ENCODE measurements around the gene LYRM4. TPM values are rescaled to one million over a fixed set of nuclear protein-coding genes. Genes with fewer than 3 reads are reported as not detected.

LYRM4 gene
- total RNA-seq, 2 experiments from 2014 or later: 28.9 to 29.8 TPM

DNA sequence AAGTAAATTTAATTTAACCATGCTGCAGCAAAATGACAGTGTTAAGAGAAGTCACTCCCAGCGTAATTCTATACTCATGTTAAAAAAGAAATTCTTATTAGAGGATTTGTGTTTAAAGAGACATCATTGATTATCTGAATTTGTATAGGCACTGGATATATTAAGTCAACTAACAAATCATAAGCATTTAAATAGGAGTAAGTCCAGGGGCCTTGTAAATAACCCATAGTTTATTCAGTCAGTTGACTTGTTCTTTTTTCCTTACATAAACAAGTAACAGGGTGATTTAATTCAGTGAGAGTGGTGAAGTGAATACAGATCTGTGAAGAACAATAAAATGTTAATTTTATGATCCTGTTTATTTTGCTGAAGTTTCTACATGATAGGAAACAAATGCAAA lies 22.4 kb downstream of the LYRM4 start:
- CTCF ChIA-PET: interaction anchor here (1.5 kb wide), 1 partner anchor 95 kb away, joined by 4 read pairs; no protein-coding TSS in a partner anchor

DNA sequence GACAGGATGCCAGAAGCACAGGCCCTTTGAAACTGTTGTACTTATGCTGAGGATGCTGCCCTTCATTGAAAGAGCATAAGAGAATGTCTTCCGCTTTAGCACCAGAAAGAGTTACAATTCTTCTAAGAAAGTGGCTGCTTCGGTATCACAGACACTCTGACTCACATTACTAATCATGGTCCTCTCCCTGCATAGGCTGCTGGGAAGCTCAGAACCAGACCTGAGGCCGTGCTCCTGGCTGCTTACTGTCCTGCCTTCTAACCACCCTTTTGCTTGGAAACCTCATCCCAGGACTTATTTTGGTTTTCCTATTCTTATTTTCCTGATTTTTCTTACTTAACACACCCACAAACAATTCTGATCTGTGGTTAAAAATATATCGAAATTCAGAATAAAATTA lies 22.9 kb downstream of the LYRM4 start:
- H3K9me3 Mint-ChIP-seq (ENCODE audit: insufficient read depth): no peaks in the 10 kb centered on the region
- H3K27ac Mint-ChIP-seq: no peak overlapping the region
- no peaks in the 10 kb centered on the region for H3K4me1 Mint-ChIP-seq (ENCODE audit: low read depth)
- POLR2A ChIA-PET: no interaction called here
- ATAC-seq: no peak
- H3K27me3 Mint-ChIP-seq (ENCODE audit: low read depth): no peaks in the 10 kb centered on the region
- no peak overlapping the region for H3K4me3 Mint-ChIP-seq
- no peak for DNase-seq
- CTCF ChIA-PET: interaction anchor here (1.5 kb wide), 1 partner anchor 94 kb away, joined by 4 read pairs; no protein-coding TSS in a partner anchor
- no peaks in the 10 kb centered on the region for H3K36me3 Mint-ChIP-seq (ENCODE audit: low read depth)

More for the DNA sequence above, 22.4 kb downstream of the LYRM4 start:
- Mint-ChIP-seq H3K27me3 (ENCODE audit: low read depth) (no peaks in the 10 kb centered on the region), H3K4me3 (no peak overlapping the region), H3K27ac (no peak overlapping the region), H3K9me3 (ENCODE audit: insufficient read depth) (no peaks in the 10 kb centered on the region), H3K4me1 (ENCODE audit: low read depth) (no peaks in the 10 kb centered on the region), H3K36me3 (ENCODE audit: low read depth) (no peaks in the 10 kb centered on the region)
- ATAC-seq: no peak
- DNase-seq: no peak
- POLR2A ChIA-PET: no interaction called here

DNA sequence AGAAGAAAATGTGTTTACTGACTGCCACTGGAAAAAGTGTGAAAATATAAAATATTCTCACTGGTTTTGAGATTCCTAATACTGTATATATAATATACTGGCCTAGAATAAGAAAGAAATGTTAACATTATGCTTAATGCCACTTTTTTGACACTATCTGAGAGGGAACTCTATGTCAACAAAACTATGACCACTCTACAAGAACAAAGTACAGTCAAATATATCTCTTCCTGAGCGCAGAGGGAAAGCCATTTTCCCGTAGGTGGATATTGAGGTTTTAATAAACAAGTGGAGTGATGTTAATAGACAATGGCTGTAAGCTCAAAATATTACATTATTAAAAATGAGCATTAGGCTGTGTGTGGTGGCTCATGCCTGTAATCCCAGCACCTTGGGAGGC lies 24.9 kb downstream of the LYRM4 start:
- ChIA-PET CTCF (interaction anchor here (1.5 to 1.9 kb wide), 2 partner anchors 21 to 24 kb away, joined by 3 to 5 read pairs; no protein-coding TSS in a partner anchor), POLR2A (no interaction called here)
- H3K36me3 Mint-ChIP-seq (ENCODE audit: low read depth): no peaks in the 10 kb centered on the region
- H3K4me3 Mint-ChIP-seq: no peak overlapping the region
- no peak for DNase-seq
- ATAC-seq: no peak
- no peaks in the 10 kb centered on the region for H3K9me3 Mint-ChIP-seq (ENCODE audit: insufficient read depth)
- no peak overlapping the region for H3K27ac Mint-ChIP-seq
- no peaks in the 10 kb centered on the region for H3K27me3 Mint-ChIP-seq (ENCODE audit: low read depth)
- H3K4me1 Mint-ChIP-seq (ENCODE audit: low read depth): peaks cover 2% of the 10 kb centered on the region

DNA sequence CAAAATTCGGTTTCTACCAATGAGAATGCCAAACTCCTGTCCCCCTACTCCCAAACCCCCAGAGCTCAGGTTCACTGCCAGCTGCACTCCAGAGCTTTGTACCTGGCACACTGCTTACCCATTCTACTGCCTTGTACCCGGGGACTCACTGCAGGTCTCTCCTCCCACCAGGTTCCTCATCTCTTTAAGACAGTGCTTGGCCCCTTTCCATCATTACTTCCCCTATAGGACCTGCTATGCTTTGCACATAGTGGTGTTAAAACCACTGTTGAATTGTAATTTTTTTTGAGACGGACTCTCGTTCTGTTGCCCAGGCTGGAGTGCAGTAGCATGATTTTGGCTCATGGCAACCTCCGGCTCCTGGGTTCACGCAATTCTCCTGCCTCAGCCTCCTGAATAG lies 25.9 kb downstream of the LYRM4 start:
- H3K36me3 Mint-ChIP-seq (ENCODE audit: low read depth): no peaks in the 10 kb centered on the region
- peaks cover 2% of the 10 kb centered on the region for H3K4me1 Mint-ChIP-seq (ENCODE audit: low read depth)
- ATAC-seq (no peak), DNase-seq (no peak)
- no peak overlapping the region for H3K4me3 Mint-ChIP-seq
- no peaks in the 10 kb centered on the region for H3K27me3 Mint-ChIP-seq (ENCODE audit: low read depth)
- no peaks in the 10 kb centered on the region for H3K9me3 Mint-ChIP-seq (ENCODE audit: insufficient read depth)
- POLR2A ChIA-PET: no interaction called here
- H3K27ac Mint-ChIP-seq: no peak overlapping the region
- CTCF ChIA-PET: interaction anchor here (0.8 to 1.4 kb wide), 2 partner anchors 19 to 91 kb away, joined by 3 to 5 read pairs; no protein-coding TSS in a partner anchor

DNA sequence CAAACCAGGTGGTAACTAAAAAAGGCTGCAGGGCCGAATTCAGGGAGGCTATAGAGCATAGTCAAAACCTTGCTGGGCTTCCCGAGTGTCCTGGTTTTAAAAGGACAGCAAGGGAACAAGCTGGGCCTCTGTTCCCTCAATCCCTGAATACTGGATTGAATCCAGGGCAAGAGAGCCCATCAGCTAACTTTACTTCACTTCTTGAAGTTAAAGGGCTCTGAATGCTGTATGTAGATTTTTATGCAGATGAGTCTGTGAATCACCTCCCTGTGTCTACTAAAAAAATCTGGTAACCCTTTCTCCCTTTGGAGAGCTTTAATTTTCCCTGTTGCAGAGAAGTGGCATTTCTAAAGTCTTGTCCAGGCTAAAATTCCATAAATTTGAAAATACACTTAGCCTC lies 29.5 kb downstream of the LYRM4 start:
- Mint-ChIP-seq H3K4me3 (no peak overlapping the region), H3K27me3 (ENCODE audit: low read depth) (no peaks in the 10 kb centered on the region), H3K9me3 (ENCODE audit: insufficient read depth) (no peaks in the 10 kb centered on the region), H3K27ac (no peak overlapping the region), H3K36me3 (ENCODE audit: low read depth) (no peaks in the 10 kb centered on the region), H3K4me1 (ENCODE audit: low read depth) (peaks cover 2% of the 10 kb centered on the region)
- DNase-seq: no peak
- POLR2A ChIA-PET: no interaction called here
- no peak for ATAC-seq
- CTCF ChIA-PET: interaction anchor here (1.1 to 2.2 kb wide), 4 partner anchors 9 to 88 kb away, joined by 3 to 11 read pairs (median 4); no protein-coding TSS in a partner anchor

DNA sequence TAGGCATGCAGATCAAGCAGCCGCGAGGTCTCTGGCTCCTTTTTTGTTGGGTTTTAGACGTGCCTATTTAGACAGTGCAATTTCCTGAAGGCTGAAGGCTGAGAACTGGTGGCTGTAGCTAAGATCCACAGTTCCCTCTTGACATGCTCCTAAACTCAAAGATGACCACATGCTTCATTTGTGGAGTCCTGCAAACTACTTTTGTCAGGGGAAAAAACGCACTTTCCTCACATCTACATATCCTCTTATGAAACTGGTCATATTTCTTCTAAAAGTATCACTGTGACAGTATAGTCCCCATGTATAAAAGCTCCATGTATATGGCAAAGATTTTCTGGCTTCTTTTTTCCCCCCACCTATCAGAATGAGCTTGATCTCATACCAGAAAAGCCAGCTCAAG lies 30.7 kb downstream of the LYRM4 start:
- ATAC-seq: no peak
- no peak for DNase-seq
- Mint-ChIP-seq H3K4me3 (no peak overlapping the region), H3K27ac (no peak overlapping the region), H3K36me3 (ENCODE audit: low read depth) (no peaks in the 10 kb centered on the region), H3K9me3 (ENCODE audit: insufficient read depth) (no peaks in the 10 kb centered on the region), H3K4me1 (ENCODE audit: low read depth) (peaks cover 2% of the 10 kb centered on the region), H3K27me3 (ENCODE audit: low read depth) (no peaks in the 10 kb centered on the region)
- CTCF ChIA-PET: interaction anchor here (1.0 to 2.2 kb wide), 6 partner anchors 11 to 86 kb away, joined by 3 to 11 read pairs (median 3); no protein-coding TSS in a partner anchor
- POLR2A ChIA-PET: no interaction called here

DNA sequence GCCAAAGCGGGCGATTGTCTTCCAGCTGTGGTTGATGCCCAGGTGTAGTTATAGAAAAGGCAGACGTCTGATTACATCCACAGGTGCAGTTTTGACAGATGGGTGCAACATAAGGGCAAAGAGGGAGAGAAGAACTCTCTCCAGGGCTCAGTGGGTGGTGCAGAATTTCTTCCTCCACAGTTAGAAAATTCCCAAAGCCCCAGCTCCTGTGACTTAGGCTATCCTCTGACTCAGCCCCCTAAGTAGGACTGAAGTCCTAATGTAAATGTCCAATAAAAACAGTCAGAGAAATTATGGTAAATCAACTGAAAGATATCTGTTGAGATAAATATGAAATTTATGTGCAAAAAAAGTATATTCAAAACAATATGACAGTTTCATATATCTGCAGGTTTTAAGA lies 31.4 kb downstream of the LYRM4 start:
- ChIA-PET CTCF (interaction anchor here (1.0 to 2.2 kb wide), 4 partner anchors 11 to 86 kb away, joined by 3 to 11 read pairs (median 3); no protein-coding TSS in a partner anchor), POLR2A (no interaction called here)
- ATAC-seq (no peak), DNase-seq (no peak)
- no peaks in the 10 kb centered on the region for H3K36me3 Mint-ChIP-seq (ENCODE audit: low read depth)
- no peaks in the 10 kb centered on the region for H3K9me3 Mint-ChIP-seq (ENCODE audit: insufficient read depth)
- no peak overlapping the region for H3K4me3 Mint-ChIP-seq
- peaks cover 2% of the 10 kb centered on the region for H3K4me1 Mint-ChIP-seq (ENCODE audit: low read depth)
- H3K27me3 Mint-ChIP-seq (ENCODE audit: low read depth): no peaks in the 10 kb centered on the region
- H3K27ac Mint-ChIP-seq: no peak overlapping the region

DNA sequence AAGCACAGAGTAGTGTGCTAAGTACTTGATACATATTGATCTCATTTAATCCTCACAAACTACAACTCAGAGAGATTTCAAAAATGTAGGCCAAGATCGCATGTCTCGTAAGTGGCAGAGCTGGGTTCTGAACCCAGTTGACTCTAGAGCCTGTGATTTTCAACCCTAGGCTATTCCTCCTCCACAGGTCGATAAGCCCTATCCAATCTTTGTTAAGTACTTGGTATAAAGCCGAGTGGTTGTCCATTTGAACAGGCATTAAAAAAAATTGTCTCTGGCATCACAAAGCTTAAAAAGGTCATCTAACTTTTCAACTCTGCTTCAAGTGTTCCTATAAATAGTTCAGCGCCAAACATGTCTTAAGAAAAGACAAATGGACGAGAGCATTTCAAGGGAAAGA lies 37.4 kb downstream of the LYRM4 start:
- POLR2A ChIA-PET: no interaction called here
- Mint-ChIP-seq H3K4me3 (no peak overlapping the region), H3K4me1 (ENCODE audit: low read depth) (no peaks in the 10 kb centered on the region), H3K27me3 (ENCODE audit: low read depth) (no peaks in the 10 kb centered on the region), H3K27ac (no peak overlapping the region), H3K9me3 (ENCODE audit: insufficient read depth) (no peaks in the 10 kb centered on the region), H3K36me3 (ENCODE audit: low read depth) (peaks cover 2% of the 10 kb centered on the region)
- no peak for ATAC-seq
- CTCF ChIA-PET: interaction anchor here (1.0 kb wide), 1 partner anchor 80 kb away, joined by 4 read pairs; no protein-coding TSS in a partner anchor
- no peak for DNase-seq

DNA sequence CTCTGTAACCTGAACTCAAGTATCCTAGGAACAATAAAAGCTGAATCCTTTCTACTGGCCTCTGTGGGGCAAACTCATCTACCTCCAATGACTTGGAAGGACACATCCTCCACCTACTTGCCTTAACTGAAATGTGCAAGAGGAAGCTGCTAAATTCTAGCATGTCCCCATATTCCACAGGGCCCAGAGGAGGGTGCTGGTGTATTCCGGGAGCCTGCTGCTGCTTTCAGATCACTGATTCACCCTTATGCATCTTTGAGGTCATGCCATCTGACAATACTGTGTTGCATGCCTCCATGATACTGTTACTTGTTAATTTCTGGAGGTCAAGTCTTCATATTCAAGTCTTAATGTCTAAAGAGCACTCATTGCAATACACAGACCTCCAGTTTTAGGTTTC lies 40.3 kb downstream of the LYRM4 start:
- Mint-ChIP-seq H3K4me3 (no peak overlapping the region), H3K27ac (no peak overlapping the region), H3K27me3 (ENCODE audit: low read depth) (no peaks in the 10 kb centered on the region), H3K4me1 (ENCODE audit: low read depth) (no peaks in the 10 kb centered on the region), H3K9me3 (ENCODE audit: insufficient read depth) (no peaks in the 10 kb centered on the region), H3K36me3 (ENCODE audit: low read depth) (peaks cover 2% of the 10 kb centered on the region)
- CTCF ChIA-PET: interaction anchor here (1.2 to 2.1 kb wide), 3 partner anchors 9 to 178 kb away, joined by 3 to 9 read pairs (median 4); no protein-coding TSS in a partner anchor
- POLR2A ChIA-PET: no interaction called here
- no peak for DNase-seq
- no peak for ATAC-seq

DNA sequence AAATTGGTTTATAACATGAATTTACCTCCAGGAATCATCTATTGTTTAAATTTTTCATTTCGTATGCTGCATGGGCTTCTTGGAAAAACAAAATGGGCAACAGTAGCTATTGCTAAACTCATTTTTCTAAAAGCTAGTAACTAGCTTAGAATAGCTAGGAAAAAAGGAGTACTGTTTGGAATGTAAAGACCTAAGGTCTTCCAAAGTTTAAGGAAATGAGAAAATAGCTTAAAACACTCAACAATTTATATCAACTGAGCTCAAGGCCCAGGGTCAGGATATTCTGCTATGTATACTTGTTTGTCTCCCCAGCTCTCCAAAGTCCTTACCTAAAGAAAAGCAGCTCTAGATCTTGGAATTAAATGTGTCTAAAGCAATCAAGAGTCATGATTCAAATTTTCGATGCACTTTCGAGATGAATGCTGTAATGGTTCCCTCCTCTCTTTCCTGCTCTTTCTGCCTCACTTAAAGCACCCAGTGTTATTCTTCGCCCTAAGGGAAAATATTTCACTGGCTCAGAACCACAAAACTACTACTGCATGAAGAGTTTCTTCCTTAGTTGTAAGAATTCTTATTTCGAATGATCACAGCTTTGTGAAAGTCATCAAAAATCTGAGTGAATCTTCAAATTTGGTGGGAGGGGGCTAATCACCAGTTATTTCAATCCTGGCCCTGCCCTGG lies 41.6 kb downstream of the LYRM4 start:
- no peak for DNase-seq
- no peak for ATAC-seq
- peaks cover 4% of the 10 kb centered on the region for H3K36me3 Mint-ChIP-seq (ENCODE audit: low read depth)
- no peak overlapping the region for H3K4me3 Mint-ChIP-seq
- H3K4me1 Mint-ChIP-seq (ENCODE audit: low read depth): no peaks in the 10 kb centered on the region
- CTCF ChIA-PET: interaction anchor here (0.6 to 1.8 kb wide), 4 partner anchors 84 to 214 kb away, joined by 3 to 4 read pairs (median 4); no protein-coding TSS in a partner anchor
- H3K27ac Mint-ChIP-seq: no peak overlapping the region
- POLR2A ChIA-PET: no interaction called here
- H3K27me3 Mint-ChIP-seq (ENCODE audit: low read depth): no peaks in the 10 kb centered on the region
- no peaks in the 10 kb centered on the region for H3K9me3 Mint-ChIP-seq (ENCODE audit: insufficient read depth)

DNA sequence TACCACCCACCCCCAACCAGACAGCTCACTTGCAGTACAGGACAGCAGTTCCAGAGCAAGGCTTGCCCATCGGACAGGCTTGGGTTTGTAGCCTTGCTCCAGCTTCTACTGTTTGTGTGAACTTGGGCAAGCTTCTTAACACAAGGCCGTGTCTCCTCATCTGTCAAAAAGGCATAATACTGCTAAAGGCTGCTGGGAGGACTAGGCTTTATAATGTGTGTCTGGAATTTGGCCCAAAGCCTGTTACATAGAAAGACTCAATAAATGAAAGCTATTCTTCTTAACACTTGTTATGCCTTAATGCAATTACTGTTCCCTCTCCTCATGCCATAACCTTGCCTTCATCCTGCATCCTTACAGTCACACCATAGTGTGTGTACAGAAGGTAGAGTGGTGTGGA lies 43.4 kb downstream of the LYRM4 start:
- ChIA-PET CTCF (interaction anchor here (1.0 to 1.4 kb wide), 4 partner anchors 9 to 74 kb away, joined by 3 to 7 read pairs (median 4); no protein-coding TSS in a partner anchor), POLR2A (no interaction called here)
- Mint-ChIP-seq H3K27ac (no peak overlapping the region), H3K36me3 (ENCODE audit: low read depth) (peaks cover 2% of the 10 kb centered on the region), H3K27me3 (ENCODE audit: low read depth) (no peaks in the 10 kb centered on the region), H3K4me3 (no peak overlapping the region), H3K4me1 (ENCODE audit: low read depth) (peaks cover under 1% of the 10 kb centered on the region), H3K9me3 (ENCODE audit: insufficient read depth) (no peaks in the 10 kb centered on the region)
- no peak for DNase-seq
- ATAC-seq: no peak

DNA sequence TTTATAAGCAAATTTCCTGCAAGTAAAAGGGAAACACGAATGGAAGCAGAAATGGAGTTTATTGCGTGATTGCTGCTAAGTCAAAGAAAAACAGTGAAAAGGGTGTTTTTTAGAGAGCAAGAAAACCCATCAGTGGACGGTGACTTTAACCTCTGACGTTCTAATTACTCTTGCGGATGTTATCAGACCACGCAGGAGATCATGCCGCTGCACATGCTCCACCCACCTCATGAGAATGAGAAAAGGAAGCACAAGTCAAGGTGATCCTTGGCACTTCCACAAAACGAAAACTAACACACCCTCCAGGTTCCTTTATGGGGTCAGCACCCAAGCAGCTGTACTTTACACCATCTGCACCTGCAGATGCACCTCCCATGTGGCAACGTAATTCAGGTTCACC lies 45.0 kb downstream of the LYRM4 start:
- ATAC-seq (no peak), DNase-seq (no peak)
- Mint-ChIP-seq H3K36me3 (ENCODE audit: low read depth) (peaks cover 2% of the 10 kb centered on the region), H3K27me3 (ENCODE audit: low read depth) (no peaks in the 10 kb centered on the region), H3K4me3 (no peak overlapping the region), H3K4me1 (ENCODE audit: low read depth) (peaks cover 7% of the 10 kb centered on the region), H3K9me3 (ENCODE audit: insufficient read depth) (no peaks in the 10 kb centered on the region), H3K27ac (no peak overlapping the region)
- CTCF ChIA-PET: interaction anchor here (0.8 to 2.9 kb wide), 10 partner anchors 9 to 84 kb away, joined by 3 to 18 read pairs (median 4); no protein-coding TSS in a partner anchor
- POLR2A ChIA-PET: no interaction called here

All from activated CD8-positive, alpha-beta T cell treated with anti-CD3 and anti-CD28 coated beads, Interleukin-2, amount 10 ng/mL, durations not matched to agents 7 days and 5 days (primary cell).